ENCODE data around the gene TNNT1.
"Not testable (repeated sequence)": the region's sequence is repeated elsewhere in the genome, so short reads cannot be mapped to it uniquely, and the experiment has no call there.

TNNT1 gene

DNA sequence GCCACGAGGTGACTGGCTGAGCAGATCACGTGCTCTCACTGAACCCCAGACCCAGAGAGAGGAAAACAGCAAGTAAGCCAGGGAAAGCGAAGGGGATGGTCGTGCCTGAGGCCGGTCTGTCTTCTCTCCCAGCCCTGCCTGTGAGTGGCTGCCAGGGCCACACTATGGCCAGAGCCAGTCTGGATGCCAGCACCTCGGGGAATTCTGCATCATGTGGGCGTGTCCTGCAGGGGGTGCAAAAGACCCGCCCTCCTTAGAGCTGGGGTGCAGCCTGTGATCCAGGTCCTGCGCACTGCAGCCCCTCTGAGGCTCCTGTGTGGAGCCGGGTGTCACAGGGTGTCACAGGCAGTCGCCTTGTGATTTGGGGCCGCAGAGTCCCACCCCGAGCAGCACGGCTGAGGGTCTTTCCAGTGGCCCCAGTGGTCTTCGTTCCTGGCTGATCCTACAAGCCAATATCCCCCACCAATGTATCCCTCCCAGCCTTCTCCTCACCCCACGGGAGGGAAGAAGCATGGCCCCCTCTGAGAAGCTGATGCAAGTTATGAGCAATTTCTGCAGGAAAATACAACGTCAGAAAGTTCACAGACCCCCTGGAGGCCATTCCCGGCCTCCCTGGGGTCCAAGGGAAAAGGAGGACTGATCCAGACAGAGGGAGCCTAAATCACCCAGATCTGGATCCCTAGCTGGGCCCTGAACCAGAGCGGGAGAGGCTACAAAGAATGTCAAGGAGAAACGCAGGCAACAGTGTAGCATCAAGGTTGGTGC lies 39.3 kb downstream of the TNNT1 start:
- no peak for DNase-seq (ENCODE audit: low read depth, low spot score)

DNA sequence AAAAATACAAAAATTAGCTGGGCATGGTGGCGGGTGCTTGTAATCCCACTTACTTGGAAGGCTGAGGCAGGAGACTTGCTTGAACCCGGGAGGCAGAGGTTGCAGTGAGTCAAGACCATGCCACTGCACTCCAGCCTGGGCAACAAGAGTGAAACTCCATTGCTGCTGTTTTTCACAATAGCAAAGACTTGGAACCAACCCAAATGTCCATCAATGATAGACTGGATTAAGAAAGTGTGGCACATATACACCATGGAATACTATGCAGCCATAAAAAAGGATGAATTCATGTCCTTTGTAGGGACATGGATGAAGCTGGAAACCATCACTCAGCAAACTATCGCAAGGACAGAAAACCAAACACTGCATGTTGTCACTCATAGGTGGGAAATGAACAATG lies 41.8 kb downstream of the TNNT1 start:
- not testable (repeated sequence) for DNase-seq (ENCODE audit: low read depth, low spot score)

DNA sequence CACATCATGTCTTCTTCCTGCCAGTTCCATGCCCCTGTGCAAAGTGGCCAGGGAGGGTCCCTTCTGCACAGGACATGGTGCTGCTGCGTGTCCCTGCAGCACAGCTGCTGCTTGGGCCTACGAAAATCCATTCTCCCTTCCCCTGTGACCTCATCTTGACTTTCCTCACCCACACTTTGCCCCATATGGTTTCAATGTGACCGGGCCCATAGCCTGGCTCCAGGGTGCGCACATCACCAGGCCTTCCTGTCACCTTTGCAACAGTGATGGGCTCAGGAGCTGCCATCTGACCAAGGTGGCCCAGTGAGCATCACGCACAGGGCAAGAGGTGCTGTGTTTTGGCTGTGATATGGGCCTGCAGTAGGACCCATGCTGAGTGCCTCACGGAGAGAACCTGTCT lies 42.4 kb downstream of the TNNT1 start:
- no peak for DNase-seq (ENCODE audit: low read depth, low spot score)

DNA sequence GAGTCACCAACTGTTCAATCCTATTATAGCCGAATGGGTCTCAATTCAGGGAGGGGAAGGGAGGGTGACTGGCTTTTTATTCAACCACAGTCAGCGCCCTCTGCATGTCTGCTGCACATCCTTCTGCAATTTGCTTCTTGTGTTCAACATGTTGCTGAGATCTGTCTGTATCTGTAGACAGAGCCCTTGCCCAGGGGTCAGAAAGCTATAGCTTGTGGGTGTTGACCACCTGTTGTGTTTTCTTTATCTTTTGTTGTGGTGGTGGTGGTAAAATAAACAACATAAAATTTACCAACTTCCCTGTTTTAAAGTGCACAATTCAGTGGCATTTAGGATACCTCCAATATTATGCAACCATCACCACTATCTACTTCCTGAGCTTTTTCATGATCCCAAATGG lies 43.8 kb downstream of the TNNT1 start:
- no peak for DNase-seq (ENCODE audit: low read depth, low spot score)

DNA sequence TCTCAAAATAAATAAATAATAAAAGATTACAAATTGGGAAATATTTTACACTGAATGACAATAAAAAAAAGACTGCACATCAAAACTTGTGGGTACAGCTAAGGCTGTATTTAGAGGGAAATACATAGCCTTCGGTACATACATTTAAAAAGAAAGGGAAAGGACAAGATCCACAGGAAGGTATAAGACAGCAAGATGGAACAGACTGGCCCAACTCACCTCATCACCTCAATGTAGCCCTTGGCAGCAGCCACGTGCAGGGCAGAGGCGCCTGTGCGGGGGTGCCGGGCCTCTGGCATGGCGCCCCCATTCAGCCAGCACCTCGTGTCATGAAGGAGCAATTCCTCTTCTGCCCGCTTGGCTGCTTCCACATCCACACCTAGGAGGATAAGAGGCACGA lies 45.8 kb downstream of the TNNT1 start:
- DNase-seq (ENCODE audit: low read depth, low spot score): no peak

DNA sequence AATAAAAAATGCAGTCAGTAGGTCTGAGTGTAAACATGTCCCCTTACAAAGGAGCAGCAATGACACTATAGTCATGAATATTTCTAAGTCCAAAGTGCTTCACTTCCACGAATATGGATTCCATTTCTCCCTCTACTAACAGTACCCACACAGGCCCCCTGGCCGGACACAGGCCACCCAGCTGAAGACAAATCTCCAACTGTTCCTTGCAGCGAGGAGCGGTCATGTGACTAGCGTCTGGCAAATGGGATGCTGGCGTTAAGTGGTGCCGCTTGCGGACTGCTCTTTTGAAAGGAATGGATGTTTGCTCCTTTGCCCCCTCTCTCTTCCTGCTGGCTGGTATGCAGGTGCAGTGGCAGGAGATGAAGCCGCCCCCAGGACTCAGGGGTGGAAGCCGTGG lies 47.7 kb downstream of the TNNT1 start:
- DNase-seq (ENCODE audit: low read depth, low spot score): no peak

DNA sequence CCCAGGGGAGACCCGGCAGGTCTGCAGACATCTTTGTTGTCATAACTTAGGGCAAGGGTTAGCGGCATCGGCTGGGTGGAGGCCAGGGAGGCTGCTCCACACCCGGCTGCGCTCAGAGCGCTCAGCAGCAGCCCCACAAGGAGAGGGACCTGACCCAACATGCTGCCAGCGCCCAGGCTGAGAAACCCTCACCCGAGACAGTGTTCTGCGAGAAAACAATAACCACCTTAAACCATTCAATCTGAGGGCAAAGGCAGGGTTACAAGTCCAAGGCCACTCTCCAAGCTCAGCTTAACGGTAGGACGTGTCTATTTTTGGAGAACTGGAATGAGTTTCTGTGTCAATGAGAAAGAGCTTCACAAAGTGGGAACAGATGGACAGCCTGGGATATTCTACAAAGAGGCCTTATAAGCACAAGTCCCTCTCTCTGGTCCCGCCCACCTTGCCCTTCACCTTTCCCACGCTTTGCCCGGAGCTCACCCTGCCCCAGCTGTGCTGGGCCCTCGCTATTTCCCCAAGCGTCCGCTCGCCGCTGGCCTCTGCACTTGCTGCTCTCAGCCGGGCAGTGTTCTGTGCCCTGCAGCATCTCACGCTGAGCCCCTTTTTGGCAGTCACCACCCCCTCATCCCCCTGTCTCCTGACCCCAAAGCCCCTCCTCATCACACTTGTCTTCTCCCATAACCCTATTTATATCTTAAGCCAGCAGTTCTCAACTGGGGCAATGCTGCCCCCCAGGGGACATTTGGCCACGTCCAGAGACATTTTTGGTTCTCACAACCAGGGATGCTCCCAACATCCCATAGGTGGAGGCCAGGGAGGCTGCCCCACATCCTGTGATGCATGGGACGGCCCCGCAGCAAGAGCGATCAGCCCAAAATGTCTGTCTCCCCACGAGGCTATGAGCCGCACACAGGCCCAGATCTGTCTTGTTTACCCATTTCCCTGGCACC lies 49.2 kb downstream of the TNNT1 start:
- peak; percentile 47 for DNase-seq (ENCODE audit: low read depth, low spot score)

DNA sequence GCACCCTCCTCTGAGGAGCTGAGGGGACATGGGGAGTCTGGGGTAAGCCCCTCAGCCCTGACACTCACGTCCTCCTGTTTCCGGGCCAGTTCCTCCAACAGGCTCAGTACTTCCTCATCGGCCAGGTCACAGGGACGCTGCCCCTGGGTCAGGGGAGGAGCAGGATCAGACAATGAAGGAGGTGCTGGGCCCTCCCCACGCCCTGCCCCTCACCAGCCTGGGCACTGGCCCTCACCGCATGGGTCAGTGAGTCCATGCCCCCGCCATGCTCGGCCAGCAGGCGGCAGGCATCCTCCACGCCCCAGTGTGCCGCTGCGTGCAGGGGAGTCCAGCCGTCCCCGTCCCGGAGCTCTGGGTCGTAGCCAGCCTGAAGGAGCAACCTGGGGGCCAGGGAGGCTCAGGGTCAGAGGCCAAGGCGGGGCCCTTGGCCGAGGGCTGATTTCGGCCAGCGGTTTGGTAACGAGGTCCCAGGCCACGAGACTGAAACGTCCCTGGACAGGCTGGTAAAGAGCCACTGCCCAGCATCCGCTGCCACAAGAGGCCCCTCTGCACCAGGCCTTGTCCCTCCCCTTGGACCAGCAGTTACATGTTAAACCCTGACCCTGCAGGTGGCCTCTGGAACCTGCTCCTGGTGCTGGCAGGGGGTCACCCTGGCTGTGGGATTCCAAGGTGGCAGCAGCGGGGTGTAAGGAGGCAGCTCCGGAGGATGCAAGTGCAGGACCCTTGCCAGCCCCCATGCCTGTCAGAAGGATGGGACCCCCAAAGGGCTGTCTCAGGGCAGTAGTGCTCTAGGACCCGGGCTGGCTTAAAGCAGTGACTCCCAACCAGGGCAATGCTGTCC lies 50.1 kb downstream of the TNNT1 start:
- no peak for DNase-seq (ENCODE audit: low read depth, low spot score)

DNA sequence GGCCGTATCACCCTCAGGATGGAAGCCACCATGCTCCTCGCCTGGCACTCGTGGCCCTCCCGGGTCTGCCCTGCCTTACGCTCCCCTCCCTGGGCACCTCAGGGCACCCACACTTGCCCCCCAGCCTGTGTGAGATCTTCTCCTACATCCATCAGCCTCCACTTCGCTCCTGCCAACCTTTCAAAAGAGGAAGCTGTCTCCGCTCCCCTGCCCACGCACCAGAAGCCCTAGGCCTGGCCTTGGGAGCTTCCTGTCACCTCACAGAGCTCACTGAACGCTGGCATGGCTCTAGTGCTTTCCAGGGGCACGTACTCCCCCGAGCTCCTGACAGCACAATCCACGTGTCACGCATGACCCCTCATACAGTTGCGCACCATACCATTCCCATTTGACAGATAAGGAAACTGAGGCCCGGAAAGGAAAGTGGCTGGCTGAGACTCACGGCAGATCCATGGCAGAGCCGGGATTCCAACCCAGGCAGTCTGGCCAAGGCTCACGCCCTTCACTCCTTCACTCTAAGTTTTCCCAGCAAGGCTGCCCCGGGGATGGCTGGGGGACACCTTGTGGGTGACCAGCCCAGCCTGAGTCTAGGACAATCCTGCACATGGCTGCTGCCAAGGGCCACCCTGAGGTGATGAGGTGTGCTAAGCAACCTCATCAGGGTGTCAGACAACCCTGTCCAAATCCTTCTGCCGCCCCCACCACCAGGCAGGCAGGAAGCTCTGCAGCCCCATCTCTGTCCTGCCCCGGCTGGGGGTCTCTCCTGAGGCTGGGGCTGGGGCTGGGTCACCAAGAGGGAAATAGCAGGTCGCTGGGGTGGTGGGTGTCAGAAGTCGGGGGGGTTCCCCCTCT lies 50.9 kb downstream of the TNNT1 start:
- no peak for DNase-seq (ENCODE audit: low read depth, low spot score)

DNA sequence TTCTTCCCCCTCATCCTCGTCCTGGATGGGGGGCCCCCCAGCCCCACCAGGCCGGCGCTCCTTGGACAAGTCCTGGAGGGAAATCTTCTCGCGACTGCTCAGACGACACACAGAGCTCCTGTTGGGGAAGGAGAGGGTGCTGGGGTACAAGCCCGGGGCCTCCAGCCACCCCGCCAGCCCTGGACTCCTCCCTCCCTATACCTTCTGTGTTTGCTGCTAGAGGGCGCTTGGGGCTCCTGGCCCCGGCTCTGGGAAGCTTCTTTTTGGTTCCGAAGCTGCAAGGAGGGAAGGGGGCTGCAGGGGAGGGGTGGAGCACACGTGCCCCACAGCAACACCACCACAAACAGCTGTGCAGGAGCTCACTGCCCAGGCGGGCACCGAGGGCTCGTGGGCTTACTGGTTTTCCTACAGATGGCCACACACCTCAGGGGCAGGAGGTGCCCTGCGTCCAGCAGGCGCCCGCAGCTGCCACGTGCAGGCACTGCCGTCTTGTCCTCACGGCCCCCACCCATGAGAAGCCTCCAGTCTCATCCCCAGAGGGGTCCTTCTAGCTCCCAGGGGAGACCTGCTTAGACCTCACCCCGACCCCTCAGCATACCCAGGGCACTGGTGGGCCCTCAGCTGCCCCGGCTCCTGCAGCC lies 52.8 kb downstream of the TNNT1 start:
- peak; percentile 36 for DNase-seq (ENCODE audit: low read depth, low spot score)

DNA sequence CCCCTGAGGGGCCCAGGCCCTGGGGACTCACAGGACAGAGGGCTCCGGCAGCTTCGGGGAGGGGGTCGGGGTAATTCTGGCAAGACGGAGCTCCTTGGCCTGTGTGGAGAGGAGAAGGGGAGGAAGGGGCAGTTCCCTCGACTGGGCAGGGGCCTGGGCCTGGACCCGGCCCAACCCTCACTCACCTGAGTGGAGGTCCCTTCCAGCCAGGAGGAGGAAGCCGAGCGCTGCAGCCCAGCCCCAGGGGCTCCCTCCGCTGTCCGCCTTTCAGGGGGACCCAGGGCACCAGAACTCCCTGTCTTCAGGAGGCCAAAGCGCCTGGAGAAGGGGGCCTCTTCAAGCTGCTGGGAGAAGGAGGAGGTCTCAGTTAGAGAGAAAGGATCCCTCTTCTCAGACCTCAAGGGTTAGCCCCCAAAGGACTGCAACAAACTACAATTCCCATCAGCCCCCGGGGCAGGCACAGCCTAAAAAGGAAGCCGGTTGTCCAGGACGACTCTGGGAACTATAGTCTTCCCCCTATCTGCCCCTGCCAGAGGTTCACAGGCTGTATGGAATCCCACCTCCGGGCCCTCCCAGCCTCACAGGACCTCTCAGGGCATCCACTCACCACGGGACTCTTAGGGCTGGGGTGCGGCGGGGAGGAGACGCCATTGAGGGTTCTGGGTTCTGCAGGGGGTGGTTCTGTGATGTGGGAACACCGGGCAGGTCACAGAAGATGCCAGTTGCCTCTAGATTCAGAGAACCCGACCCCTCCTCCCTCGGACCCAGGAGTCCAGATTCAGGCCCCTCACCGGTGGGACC lies 53.5 kb downstream of the TNNT1 start:
- peak; percentile 72 for DNase-seq (ENCODE audit: low read depth, low spot score)

DNA sequence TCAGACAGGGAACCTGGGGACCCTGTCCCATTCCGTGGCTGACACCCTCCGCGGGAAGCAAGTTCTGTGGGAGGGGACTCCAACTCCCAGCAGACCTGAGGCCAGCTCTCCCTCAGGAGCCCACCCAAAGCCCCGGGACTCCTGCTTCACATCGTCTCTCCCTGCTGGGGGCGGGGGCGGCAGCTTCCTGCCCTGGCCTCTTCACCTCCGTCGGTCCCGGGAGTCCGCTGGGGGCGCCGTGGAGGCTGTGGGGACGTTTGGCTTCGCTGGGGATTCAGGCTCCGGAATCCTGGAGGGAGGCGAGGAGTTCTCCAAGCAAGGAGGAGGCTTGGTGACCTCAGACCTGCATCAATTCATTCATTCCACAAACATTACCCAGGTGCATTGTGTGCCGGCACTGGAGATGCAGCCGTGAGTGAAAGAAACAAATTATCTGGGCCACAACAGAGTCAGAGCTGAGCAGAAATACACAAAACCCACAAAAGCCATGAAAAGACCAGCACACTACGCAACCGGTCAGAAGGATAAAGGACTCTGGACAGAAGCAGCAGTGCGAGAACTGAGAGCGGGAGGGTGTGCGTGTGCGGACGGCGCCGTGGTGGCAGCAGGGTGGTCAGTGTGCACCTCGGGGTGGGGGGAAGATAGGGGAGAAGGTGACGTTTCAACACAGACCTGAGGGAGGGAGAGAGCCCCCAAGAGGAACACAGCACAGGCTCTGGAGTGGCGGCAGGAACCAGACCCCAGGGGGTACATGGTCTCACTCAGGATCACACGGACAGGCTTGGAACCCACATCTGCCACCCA lies 54.3 kb downstream of the TNNT1 start:
- DNase-seq (ENCODE audit: low read depth, low spot score): peak; percentile 81

DNA sequence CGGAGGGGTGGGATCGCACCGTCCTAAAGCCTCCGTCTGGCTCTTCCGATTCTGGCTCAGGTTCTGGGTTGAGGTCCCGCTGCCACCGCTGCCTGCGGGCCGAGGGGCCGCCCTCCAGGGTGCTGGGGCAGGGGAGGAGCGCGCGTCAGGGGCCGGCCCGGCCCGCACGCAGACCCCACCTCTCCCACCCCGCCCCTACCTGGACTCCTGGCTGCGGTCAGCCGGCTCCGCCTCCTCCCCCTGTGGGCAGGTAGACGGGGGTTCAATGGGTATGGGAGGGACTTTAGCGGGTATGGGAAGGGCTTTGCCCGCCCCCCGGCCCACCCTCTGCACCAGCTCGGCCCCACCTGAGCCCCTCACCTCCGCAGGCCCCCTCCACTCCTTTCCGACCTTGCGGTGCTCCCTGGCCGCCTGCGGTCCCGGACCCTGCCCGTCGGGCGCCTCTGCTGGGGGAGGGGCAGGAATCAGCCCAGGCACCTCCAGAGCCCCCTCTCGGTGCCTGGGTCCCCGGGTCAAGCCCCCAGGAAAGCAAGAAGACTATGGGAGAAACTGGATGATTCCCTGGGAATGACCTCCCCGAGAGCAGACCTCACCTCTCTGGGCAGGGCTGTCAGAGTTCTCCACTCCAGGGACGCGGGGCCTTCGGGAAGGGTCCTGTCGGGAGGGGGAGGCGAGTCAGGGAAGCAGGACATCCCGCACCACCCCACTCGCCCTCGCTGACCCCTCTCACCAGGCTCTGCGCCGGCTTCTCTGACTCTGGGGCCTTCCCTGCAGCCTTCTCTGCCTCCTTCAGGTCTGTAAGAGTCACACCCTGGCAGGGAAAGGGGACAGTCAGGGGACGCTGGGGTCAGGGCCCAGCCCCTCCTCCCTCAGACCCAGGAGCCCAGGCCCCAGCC lies 56.3 kb downstream of the TNNT1 start:
- DNase-seq (ENCODE audit: low read depth, low spot score): peak; percentile 55

DNA sequence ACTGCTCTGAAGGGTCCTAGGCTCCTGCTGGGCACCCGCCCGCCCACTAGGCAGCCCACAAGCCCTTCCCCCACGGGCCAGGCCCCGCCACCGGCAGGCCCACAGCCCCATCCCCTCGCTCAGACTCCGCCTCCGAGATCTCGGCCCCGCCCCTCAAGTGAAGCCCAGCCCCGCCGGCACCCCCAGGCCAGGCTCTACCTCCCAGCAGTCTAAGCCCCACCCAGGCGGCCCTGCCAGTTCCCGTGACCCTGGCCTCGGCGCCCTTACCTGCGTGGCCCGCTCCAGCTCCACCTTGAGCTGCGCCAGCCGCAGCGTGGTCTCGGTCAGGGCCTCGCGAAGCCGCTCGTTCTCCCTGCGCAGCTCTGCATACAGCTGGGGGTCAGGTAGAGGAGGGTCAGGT lies 57.1 kb downstream of the TNNT1 start:
- DNase-seq (ENCODE audit: low read depth, low spot score): peak; percentile 73

DNA sequence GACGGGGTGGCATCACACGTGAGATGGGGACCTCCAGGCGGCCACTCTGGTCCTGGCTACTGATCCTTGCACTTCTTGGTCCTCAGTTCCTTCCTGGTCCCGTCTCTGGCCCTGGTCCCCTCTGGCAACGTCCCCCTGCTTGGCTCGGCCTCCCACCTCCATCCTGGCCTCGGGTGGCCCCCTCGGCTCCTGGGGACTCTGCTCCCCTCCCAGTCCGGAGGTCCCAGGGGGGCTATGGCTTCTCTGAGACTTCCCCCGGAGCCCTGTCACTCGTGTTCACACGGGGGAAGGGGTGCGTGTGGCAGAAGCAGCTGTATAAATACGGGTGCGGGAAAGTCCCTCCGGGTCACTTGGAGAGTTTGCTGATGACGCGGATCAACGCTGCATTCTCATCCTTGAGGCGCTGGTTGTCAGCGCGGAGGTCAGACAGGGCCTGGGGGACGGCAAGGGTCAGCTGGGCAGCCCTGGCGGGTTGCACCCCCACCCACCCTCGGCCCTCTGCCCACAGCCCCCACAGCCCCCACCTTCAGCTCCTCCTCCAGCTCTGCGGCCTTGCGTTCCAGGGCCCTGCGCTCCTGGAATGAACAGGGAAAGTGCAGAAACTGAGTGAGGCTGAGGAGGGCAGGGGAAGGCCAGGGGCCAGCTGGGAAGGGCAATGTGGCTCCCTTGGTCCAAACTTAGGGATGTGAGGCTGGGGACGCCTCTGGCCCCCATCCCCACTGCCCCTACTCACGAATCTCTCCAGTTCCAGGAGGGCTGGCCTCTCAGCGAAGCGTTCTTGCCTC lies 57.7 kb downstream of the TNNT1 start:
- no peak for DNase-seq (ENCODE audit: low read depth, low spot score)

DNA sequence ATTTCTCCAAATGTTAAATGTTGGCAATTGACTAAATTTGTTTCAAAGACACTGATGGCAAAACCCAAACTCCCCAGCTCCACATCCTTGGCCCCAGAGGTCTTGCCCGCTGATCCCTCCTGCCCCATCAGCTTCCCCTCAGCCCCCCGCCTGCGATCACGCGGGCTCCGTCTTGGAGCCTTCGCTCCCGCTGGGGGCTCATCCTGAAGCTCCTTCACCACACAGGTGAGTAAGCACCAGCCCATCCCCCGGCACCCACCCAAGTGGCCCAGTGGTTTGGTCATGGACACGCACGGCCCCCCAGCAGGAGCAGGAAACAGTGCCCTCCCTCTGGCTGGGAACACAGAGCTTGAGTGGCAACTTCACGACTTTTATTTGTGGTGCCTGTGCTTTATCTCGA lies 58.4 kb downstream of the TNNT1 start:
- DNase-seq (ENCODE audit: low read depth, low spot score): no peak

DNA sequence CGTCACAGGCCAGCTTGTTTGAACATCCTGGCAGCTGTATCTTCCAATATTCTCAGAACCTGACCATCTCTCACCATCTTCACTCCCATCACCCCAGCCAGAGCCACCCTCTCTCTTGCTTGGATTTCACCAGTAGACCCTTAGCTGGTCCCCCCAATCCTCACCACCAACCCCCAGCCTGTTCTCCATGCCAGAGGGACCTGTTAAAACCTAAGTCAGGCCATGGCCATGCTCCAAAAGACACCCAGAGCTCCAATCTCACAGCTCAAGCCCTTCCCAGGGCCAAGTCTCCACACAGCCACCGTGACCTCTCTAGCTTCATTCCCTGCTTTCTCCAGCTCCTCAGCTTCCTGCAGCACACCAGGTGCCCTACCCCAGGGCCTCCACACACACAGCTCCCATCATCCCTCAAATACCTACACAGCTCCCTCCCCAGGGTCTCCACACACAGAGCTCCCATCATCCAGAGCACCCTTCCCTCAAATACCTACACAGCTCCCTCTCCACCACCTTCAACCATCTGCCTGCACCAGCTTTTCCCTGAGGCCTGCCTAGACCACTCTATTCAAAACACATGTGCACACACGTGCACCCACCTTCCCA lies 59.6 kb downstream of the TNNT1 start:
- DNase-seq (ENCODE audit: low read depth, low spot score): no peak
